NCI-H1092 treated with DMSO at 0.1 percent for 48 hours (cell line): ENCODE results near the gene RNFT2.
"Not testable (repeated sequence)": the region's sequence is repeated elsewhere in the genome, so short reads cannot be mapped to it uniquely, and the experiment has no call there.

ENCODE experiments used
- DNase-seq: peaks from one replicate; lab custom pipeline; 2025; lab: John Stamatoyannopoulos, UW

Gene RNFT2

DNA sequence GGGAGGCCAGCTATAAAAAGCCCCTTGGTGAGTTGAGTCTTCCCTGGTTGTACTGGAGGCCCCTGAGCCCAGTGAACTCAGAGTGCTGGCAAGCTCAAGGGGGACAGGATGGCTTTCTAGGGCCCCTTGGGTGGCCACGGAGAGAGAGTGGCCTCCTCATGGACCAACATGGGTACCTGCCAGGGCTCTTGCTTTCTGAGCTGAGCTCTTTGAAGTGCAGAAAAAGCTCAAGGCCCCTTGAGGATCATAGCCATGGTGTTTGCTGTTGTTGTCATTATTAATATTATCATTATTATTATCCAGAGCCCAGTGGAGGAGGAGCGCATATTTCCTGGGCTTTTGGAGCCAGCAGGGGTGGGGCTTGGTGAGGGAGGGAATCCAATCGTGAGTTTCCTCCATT is 6.7 kb downstream of the RNFT2 start:
- DNase-seq: no peak

DNA sequence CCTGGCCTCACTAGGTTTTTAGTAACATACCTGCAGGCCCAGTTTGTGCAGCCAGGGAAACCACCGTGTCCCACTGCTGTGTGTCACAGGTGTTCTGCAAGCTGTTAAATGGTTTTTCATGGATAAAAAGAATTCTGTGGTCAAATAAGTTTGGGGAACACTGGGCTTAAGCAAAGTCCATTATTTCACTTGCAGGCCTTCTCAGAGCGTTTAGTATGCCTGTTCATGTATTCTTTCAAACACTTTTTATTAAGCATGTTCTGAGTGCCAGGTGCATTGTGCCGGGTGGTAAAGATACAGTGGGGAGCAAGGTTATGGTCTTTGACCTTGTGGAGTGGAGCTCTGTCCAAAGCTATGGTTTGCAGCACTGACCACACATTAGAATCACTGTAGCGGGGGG is 7.4 kb downstream of the RNFT2 start:
- DNase-seq: no peak

DNA sequence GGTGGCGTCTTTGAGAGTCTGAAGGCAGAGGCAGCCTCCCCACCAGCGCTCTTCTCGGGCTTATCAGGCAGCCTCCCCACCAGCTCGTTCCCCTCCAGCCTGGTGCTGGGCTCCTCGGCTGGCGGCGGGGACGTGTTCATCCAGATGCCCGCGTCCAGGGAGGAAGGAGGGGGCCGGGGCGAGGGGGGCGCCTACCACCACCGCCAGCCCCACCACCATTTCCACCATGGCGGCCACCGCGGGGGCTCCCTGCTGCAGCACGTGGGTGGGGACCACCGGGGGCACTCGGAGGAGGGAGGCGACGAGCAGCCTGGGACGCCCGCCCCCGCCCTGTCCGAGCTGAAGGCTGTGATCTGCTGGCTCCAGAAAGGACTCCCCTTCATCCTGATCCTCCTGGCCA is 11.8 kb downstream of the RNFT2 start:
- DNase-seq: no peak

DNA sequence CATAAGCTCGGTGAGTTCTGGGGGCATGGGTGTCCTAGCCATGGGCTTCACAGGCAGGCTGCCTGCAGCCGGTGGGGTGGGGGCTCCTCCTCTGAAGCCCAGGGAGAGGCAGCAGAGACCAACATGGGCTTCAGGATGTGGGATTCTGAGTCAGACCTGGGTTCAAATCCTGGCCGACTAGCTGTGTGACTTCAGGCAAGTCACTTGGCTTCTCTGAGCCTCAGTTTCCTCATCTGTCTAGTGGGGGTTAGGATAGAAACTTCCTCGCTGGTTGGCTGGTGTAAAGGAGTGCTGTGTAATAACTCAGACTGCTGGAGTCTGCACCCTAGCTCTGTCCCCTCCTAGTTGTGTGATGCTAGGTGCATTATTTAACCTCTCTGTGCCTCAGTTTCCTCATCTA is 12.2 kb downstream of the RNFT2 start:
- no peak for DNase-seq

DNA sequence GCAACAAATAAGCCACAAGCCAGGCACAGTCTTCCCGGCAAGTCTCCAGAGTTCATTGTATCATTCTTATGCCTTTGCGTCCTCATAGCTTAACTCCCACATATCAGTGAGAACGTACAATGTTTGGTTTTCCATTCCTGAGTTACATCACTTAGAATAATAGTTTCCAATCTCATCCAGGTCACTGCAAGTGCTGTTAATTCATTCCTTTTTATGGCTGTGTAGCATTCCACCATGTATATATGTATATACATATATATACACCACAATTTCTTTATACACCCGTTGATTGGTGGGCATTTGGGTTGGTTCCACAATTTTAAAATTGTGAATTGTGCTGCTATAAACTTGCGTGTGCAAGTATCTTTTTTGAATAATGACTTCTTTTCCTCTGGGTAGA is 16.0 kb downstream of the RNFT2 start:
- DNase-seq: not testable (repeated sequence)

DNA sequence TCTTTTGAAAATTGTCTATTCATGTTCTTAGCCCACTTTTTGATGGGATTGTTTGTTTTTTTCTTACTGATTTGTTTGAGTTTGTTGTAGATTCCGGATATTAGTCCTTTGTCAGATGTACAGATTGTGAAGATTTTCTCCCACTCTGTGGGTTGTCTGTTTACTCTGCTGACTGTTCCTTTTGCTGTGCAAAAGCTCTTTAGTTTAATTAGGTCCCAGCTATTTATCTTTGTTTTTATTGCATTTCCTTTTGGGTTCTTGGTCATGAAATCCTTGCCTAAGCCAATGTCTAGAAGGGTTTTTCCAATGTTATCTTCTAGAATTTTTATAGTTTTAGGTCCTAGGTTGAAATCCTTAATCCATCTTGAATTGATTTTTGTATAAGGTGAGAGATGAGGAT is 16.7 kb downstream of the RNFT2 start:
- not testable (repeated sequence) for DNase-seq

DNA sequence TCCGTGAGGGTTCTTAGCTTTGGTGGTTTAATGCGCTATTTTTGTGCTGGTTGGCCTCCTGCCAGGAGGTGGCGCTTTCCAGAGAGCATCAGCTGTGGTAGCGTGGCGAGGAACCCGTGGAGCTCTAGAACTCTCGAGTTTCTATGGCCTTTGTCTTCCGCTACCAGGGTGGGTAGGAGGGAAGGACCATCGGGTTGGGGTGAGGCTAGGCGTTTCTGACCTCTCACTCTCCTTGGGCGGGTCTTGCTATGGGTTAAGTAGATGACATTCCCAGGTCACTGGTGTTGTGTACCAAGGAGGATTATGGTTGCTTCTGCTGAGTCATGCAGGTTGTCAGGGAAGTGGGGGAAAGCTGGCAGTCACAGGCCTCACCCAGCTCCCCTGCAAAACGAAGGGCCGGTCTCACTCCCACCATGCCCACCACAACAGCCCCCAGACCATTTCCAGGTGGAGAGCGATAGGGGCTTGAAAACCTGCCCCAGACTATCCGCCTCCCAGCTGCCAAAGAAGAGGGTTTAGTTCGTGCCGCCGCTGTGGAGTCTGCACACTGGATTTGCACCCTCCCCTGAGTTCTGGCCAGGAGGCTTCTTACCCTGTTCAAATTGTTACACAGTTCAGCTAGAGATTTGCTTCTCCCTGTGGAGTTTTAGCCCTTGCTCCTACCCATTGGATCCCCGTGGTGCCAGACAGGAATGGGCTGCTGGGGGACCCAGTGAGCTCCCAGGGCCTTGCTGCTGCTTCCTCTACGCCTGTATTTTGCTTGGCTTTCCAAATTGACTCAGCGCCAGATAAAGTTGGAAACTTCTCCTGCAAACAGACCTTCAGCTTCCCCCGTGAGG is 21.9 kb downstream of the RNFT2 start:
- no peak for DNase-seq

DNA sequence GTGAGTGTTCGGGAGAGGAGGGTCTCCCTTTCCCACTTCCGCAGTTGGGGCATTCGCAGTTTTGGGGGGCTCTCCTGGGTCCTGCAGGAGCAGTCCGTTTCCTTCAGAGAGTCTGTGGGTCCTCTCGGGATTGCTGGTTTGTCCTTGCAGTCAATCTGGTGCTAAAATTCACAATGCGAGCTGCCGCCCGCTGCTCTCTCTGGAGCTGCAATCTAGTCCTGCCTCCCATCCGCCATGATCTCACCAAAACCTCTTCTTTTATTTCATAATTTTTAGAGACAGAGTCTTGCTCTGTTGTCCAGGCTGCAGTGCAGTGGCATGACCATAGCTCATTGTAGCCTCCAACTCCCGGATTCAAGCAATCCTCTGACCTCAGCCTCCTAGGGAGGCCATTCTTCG is 22.5 kb downstream of the RNFT2 start:
- no peak for DNase-seq

DNA sequence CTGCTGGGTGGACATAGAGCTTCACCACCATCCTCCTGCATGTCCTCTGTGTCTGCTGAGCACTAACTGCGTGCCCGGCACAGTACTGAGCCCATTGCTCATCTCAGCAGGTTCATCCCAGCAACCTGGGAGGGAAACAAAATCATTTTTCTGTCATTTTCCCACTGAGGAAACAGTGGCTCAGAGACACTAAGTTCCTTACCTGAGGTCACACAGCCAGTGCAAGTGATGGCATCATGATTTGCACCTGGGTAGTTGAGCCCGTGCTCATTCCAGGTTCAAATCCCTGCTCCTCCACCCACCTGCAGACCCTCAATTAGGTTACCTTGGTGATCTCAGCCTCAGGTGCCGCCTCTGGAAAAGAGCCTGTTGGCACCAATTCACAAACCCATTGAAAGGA is 23.4 kb downstream of the RNFT2 start:
- DNase-seq: no peak

DNA sequence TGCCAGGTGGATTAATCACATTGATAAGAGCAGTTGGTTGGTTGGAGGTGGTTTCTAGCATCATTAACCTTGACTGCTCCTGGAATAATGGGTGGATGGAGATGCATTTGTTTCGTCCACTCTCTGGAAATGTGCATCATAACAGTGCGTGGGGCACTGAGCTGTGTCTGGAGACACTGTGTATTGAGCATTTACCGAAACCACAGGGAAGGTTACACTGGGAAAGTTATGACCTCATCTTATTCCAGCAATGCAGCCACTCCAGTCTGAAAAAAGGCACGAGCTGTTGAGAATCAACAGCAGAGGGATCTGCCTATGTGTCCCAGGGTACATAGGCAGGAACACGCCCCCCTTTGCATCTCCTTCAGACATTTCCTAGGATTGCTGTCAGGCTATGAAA is 27.2 kb downstream of the RNFT2 start:
- no peak for DNase-seq

DNA sequence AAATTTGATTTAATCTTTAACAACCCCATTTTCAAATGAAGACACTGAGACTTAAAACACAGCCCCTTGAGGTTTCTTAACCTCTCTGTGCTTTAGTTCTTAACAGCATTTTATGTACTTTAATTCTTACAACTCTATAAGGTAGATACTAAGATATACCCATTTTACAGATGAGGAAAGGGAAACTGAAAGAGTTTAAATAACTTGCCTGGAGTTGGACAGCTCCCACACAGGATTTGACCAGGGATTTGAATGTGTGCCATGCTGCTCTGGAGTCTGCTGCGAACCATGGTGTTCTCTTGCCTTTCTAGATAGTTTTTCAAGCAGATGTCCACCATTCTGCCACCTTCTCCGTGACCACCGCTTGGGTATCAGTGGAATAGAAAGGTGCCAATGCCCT is 28.2 kb downstream of the RNFT2 start:
- no peak for DNase-seq

DNA sequence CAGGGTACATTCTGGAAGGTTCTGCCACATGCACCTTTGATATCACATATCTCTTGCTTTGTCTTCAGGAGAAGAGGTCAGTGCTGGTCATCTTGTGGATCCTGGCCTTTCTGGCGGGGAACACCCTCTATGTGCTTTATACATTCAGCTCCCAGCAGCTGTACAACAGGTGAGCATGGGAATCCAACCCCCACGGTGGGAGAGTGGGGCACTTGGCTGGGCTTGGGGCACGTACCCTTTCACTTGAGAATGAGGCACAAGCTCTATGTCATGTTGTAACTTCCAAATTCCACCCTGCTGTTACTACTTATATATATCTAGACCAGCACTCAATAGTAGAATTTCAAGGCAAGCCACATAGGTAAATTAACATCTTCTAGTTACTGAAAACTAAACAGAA is 28.6 kb downstream of the RNFT2 start:
- DNase-seq: no peak

DNA sequence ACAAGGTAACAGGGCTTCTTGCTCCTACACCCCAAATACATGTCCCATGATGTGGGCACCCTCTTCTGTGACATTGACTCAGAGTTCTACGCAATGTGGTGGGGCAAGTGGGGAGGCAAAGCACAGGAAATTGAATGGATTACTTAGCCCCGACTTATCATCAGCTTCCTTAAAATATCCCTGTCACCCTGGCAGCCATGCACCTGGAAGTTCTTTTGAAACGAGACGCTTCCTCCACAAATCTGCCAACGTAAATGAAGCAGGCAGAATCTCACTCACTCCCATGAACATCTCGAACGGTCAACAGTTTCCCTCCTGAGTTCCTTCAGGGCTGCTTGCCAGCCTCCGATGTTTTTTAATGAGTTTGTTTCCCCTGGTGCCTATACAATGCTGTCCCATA is 33.5 kb downstream of the RNFT2 start:
- DNase-seq: no peak

DNA sequence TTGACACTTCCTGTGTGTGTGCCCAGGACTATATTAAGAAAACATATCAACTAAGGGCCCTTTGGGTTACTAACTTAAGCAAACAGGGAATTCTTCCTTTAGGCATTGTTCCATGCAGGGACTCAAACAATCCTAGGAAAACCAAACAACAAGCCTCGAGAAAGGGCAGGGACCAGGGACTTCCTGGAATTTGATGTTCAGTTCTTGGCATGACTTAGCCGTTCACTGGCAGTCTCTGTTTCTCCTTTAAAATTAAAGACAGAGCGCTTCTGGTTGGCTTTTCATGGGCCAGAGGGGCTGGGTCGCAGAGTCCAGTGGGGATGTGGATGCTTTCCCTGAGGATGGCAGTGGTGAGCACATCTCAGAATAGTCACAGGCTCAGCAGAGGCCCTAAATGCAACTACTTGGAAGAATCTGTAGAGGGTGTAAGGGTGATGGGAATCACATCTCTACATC is 35.2 kb downstream of the RNFT2 start:
- DNase-seq: no peak

DNA sequence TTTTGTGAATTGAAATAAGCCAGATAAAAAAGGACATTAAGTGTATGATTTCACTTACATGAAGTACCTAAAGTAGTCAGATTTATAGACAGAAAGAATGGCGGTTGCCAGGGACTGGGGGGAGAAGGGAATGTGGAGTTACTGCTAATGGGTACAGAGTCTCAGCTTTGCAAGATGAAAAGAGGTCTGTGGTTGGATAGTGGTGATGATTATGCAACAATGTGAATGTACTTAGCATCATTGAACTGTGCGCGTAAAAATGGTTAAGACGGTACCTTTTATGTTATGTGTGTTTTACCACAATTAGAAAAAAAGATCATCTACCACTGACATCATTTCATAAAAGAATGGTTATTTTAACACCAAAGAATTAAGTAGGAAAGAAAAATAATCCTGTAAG is 35.9 kb downstream of the RNFT2 start:
- DNase-seq: no peak

DNA sequence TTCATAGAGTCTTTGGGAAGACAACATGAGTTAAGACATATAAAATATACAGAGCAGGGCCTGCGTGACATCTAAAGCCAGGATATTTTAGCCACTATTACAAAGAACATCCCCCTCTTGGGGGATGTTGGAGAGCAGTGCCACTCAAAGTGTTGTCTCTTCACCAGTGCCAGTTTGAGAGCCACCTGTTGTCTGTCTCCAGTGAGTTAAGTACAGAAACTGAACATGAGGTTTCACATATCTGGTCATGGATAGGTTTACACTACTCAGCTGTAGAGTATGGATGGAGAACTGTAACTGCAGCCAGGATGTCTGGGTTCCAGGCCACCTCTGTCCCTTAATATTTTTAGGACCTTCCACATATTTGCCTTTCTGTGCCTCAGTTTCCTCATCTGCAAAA is 39.1 kb downstream of the RNFT2 start:
- no peak for DNase-seq

DNA sequence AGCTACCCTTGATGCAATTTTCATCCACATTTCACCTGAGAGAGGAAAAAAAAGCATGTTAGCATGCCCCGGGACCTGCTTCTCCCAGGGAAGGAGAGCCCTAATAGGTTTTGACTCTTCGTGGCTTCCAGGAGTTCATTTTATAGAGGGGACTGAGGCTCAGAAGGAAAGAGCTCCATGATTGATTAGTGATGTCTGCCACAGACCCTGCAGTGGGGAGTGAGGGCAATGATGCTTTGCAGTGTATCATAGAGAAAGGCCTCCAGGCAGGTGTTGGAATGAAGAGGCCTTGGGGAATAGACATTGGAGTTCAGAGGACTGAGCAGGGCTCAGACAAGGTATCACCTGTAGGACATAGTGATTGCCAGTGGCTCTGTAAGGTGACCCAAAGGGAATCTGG is 41.5 kb downstream of the RNFT2 start:
- DNase-seq: no peak

DNA sequence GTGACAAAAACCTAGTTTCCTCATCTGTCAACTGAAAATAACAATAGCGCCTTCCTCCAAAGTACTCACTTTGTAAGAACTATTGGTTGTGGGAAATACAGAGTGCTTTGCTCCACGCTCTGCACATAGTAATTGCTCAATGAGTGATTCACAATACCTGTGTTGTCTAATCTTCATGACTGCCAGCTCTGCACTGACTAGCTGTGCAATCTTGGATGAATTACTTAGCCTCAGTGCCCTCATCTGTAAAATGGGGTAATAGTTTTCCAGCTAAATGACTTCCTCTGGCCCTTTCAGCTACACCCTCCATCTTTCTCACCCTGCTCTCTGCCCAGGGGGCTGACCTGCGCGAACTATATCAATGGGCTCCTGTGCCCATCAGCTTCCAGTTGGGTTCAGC is 42.8 kb downstream of the RNFT2 start:
- no peak for DNase-seq

DNA sequence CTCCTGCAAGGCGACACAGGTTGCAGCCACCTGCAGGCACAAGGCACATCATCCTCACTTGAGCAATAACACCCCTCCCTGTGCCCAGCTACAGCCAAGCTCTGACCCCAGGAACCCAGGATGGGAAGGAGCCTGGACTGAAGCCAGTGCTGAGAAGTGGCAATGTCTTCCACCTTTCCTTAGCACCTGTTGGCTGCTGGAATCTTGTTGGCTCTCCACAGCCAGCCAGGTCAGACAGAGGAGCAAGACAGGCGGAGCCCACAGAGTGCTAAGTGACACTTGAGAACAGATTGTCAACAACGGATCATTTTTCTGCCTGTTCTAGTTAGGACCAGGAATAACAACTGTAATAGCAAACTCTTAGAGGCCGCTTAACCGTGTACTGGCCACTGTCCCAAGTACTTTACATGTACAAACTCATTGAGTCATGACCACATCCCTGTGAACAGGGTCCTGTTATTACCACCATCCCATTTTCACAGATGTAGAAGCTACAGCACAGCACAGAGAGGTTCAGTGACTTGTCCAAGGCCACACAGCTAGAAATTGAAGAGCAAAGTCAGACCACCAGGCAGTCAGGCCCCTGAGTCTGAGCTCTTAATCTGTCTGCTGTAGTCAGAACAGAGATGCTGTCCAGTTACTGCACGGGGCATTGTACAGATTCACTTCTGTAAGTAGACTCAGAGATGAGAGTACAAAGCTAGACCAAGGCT is 45.6 kb downstream of the RNFT2 start:
- no peak for DNase-seq

DNA sequence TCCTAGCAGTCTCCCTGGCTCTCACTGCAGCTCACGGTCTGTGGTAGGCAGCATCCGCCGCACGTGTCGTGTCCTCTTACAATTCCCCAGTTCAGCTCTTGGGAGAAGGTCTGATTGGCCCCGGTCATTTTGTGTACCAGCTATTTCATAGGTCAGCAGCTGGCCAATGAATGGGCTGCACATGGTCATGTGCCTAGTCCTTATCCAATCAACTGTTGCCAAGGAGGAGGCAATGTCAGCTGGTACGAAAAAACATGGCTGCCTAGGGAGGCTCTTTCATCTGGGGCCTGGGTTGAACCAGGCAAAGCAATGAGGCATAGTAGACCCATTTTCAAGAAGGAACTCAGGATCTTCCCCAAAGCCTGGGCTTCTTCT is 46.1 kb downstream of the RNFT2 start:
- no peak for DNase-seq

DNA sequence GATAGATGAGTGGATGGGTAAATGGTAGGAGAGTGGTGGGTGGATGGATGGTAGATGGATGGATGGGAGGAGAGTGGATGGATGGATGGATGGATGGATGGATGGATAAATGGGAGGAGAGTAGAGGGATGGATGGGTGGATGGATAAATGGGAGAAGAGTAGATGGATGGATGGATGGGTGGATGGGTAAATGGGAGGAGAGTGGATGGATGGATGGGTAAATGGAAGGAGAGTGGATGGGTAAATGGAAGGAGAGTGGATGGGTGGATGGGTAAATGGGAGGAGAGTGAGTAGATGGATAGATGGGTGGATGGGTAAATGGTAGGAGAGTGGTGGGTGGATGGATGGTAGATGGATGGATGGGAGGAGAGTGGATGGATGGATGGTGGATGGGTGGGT is 51.4 kb downstream of the RNFT2 start:
- DNase-seq: not testable (repeated sequence)

DNA sequence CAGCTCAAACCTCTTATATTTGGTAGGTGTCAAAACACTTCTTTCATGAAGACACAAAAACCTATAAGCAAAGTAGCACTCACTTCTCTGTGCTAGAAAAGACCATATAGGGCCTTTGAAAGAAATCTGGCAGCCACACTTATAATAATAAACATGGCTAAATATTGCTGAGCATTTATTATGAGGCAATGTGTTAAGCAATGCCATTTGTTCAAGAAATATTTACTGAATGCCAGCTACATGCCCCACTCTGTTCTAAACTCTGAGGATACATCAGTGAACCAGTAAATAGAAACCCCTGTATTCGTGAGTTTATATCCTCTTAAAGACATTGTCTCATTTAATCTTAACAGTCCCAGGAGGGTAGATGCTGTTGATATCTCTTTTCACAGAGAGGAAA is 52.0 kb downstream of the RNFT2 start:
- DNase-seq: no peak

DNA sequence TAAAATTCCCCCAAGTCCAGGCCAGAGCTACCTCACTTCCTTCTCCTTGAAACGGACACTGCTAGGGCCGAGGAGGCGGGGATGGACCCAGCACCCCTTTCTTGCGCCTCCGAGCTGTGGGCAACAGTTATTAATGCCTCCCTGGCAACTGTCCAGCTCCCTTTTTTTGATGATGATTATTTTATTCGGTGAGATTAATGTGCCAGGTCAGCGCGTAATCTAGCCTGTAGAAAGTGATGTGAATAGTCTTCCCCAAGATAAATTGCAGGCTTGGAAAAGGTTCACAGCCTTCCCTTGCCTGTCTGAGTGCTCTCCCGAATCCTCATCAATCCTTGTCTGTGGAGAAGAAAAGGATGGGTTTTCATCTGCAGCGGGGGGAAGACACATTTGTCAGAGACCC is 54.3 kb downstream of the RNFT2 start:
- no peak for DNase-seq

DNA sequence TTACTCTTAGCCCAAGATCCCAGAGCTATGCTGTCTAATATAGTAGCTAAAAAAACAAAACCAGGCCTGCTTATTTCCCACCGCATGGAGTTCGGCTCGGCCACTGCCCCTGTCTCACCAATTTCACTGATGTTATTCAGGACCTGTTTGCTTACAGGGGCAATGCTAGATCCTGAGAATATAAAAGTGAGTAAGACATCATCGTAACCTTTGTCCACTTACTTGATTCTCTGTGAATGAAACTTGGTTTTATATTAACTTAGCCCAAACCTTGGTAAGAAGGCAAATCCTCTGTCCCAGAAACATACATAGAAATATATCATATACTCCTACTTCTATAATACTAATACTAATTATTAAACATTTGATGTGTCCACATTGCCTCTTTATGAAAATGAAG is 56.6 kb downstream of the RNFT2 start:
- DNase-seq: no peak
